Hepatocyte (in vitro differentiated cells): ENCODE measurements around the gene SLC9A6.

Experiments
- EZH2 ChIP-seq: fragments of 200-600 bp; sonication (generic); IDR thresholded peaks from 2 replicates; pipeline ENCODE4 v1.6.1; 2016; ENCODE audit warnings: antibody characterized with exemption, mild to moderate bottlenecking, borderline replicate concordance
- TF ChIP-seq, protein P1 (sequence below): fragments of 200-600 bp; sonication (generic); IDR thresholded peaks from 2 replicates; pipeline ENCODE4 v1.5.1; 2016; ENCODE audit warnings: antibody characterized with exemption, mild to moderate bottlenecking; ENCODE audit not compliant: poor library complexity

- TF ChIP-seq, protein P1, sequence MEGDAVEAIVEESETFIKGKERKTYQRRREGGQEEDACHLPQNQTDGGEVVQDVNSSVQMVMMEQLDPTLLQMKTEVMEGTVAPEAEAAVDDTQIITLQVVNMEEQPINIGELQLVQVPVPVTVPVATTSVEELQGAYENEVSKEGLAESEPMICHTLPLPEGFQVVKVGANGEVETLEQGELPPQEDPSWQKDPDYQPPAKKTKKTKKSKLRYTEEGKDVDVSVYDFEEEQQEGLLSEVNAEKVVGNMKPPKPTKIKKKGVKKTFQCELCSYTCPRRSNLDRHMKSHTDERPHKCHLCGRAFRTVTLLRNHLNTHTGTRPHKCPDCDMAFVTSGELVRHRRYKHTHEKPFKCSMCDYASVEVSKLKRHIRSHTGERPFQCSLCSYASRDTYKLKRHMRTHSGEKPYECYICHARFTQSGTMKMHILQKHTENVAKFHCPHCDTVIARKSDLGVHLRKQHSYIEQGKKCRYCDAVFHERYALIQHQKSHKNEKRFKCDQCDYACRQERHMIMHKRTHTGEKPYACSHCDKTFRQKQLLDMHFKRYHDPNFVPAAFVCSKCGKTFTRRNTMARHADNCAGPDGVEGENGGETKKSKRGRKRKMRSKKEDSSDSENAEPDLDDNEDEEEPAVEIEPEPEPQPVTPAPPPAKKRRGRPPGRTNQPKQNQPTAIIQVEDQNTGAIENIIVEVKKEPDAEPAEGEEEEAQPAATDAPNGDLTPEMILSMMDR, result no peak
- no peak for TF ChIP-seq EZH2
Measured at GRCh38 chrX:136041254-136041812, 56.1 kb downstream of the SLC9A6 start.
